ENCODE results near the gene RIMS3.
"Not testable (repeated sequence)": the region's sequence is repeated elsewhere in the genome, so short reads cannot be mapped to it uniquely, and the experiment has no call there.

The RIMS3 gene

DNA sequence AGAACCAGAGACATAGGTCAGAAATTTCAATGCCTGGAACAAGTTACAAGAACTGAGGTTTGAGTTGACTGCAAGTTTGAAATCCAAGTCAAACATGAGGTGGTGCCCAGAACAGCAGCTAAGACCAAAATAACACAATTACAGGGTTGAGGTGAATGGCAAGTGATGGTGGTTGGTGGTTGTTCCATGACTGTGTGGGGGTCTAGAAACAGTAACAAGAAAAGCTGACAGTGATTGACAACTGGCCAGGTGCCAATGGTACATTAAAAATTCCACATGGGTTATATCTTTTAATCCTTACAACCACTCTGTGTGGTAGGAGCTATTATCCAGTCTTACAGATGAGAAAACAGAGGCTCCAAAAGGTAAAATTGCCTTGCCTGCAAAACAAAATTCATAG is 32.0 kb downstream of the RIMS3 start:
- DNase-seq (ENCODE audit: low read depth in 2 of 2): no peak

DNA sequence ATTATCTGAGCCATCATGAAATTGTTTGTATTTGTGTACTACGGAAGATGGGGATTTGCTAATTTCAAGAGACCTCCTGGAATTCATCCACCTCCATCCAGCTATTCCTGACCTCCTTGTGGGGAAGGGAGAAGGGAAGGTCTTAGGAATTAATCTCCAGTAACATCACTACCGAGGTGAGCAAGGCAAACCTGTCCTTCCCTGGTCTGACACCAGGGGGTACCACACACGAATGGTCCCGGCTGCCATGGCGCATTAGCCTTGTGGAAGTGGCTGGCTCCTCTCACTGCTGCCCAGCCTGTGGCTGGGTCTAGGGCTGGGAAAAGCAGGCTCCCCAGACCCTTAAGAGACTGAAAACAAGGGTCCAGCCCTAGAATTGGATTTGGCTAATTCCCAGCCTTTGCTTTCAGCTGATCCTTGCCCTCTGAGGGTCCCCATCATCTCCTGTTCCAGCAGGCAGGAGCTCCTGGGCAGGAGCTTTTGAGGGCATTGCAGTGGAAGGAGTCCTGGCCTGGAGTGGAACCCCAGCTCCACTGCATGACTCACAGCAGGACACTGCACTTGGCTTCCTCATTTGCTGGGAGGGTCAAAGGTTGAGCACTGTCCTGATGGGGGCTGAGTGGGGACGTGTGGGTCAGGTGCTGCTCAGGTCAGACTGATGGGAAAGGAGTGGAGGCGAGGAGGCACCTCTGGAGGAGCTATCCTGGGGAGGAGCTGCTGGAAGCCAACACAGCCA is 34.8 kb downstream of the RIMS3 start:
- peak in 1 of 2 experiments; percentile 23 for DNase-seq (ENCODE audit: low read depth in 2 of 2)

- DNase-seq (ENCODE audit: low read depth in 2 of 2): not testable (repeated sequence)
These were observed 35.9 kb downstream of the RIMS3 start for GRCh38 chr1:40629546-40629945.

DNA sequence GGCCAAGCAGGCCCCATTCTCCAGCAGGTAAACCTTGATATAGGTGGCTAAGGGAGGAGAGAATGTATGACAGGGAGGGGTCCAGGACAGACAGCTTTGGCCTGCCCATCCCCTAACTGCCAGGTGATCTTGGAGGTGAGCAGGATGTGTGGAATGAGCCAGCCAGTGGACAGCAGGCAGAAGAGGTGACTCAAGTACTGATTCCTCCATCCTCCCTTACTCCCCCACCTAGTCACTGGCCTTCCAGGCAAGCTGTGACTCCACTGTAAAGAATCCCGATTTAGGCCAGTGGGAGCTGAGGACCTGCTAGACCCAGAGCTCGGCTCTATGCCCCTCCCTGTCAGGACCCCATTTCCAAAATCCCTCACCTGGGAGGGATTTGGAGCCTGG is 36.6 kb downstream of the RIMS3 start:
- DNase-seq (ENCODE audit: low read depth in 2 of 2): no peak

GRCh38 chr1:40627987-40628902 is 37.2 kb downstream of the RIMS3 start:
- DNase-seq (ENCODE audit: low read depth in 2 of 2): no peak

GRCh38 chr1:40626383-40626770 is 39.1 kb downstream of the RIMS3 start:
- DNase-seq (ENCODE audit: low read depth in 2 of 2): no peak

DNA sequence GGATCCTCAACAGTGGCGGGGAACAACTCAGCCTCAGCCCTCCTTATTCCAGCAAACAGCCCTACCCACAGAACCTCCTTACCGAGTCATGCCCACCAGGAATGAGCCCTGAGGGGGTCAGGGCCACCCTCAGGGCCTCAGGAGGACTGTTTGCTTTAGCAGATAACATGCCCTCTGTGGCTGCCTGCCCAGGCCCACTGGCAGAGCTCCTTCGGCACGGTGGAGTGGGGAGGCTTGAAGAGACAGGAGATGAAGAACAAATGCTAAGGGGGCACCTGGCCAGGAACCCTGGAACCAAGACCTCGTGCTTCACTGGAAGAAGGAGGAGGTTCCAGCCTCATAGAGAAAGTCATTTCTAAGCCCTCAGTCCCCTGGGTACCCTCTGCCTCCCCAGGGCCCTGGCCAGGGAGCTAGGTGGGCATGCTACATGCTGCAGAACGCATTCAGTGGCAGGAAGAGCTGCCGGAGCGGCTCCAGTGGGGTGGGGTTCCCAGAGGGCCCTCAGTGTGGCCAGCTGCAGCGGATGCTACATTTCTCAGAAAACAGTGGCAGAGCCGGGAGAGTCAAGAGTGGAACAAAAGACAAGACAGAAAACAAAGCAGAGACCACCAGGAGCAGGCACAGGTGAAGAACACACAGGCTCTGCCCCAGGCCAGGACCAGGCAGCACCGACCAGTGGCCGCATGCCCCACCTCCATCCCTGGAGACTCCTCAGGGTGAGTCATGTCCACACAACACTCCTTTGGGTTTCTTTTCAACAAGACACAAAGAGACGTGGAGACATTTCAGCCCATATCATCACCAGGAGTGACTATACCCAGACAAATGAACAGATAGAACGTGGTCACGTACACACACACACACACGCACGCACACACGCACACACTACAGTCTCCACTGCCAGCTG is 39.8 kb downstream of the RIMS3 start:
- DNase-seq (ENCODE audit: low read depth in 2 of 2): no peak

GRCh38 chr1:40625076-40625475 is 40.4 kb downstream of the RIMS3 start:
- DNase-seq (ENCODE audit: low read depth in 2 of 2): no peak

DNA sequence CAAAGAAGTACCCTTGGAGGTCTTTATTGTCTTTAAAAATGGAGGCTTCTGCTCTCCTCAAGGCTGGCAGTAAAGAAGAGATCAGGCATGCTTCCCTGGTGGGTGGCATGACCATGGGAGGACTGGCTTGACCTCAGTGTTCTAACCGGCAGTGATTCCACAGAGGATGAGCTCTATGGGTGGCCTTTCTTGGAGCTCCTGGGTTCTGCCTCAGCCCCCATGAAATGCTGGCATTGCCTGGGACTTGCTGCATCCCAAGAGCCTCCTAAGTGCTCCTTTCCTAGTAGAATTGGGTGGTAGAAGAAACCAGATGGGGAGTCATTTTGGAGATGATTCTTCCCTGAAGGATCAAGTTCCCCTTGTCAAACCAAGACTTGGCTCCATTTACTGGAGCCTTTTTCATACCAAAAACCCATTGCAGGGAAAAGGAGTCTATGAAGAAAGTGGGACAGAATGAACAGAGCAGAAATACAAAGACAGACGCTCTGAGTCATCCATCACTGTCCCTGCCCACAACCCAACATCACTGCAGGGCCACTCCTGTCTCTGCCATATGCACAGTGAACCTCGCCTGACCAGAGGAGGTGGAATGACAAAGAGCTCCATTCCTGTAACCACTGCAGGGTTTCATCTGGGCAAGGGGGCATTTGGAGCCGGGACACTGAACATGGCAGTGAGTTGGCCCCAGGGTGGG is 42.4 kb downstream of the RIMS3 start:
- no peak for DNase-seq (ENCODE audit: low read depth in 2 of 2)

DNA sequence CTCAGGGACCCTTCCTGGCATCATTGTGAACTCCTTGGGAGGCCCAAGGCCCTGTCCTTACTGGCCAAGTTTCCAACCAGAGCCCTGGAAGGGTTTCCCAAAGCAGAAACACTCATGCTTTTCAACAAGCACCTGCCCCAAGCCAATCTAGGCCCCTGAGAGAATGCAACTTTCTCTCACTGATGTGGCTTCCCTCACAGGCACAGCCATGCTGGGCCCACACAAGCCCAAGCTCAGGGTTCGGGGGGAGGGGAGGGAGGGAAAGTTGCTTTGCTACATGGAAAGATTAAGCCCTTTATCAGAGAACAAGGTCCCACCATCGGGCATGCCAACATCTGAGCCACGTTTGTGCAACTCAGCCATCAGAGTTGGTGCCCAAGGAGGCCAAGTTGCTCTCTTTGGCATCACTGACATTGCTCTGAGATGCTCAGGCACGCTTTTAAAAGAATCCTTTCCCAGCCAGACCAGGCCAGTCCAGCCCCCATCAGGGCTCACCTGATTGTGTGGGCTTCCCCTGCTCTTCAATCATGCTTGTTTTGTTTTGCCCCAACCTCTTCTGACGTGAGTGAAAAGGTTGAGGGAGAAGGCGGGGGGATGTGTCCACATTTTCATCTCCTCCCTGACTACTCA is 43.5 kb downstream of the RIMS3 start:
- DNase-seq (ENCODE audit: low read depth in 2 of 2): no peak

DNA sequence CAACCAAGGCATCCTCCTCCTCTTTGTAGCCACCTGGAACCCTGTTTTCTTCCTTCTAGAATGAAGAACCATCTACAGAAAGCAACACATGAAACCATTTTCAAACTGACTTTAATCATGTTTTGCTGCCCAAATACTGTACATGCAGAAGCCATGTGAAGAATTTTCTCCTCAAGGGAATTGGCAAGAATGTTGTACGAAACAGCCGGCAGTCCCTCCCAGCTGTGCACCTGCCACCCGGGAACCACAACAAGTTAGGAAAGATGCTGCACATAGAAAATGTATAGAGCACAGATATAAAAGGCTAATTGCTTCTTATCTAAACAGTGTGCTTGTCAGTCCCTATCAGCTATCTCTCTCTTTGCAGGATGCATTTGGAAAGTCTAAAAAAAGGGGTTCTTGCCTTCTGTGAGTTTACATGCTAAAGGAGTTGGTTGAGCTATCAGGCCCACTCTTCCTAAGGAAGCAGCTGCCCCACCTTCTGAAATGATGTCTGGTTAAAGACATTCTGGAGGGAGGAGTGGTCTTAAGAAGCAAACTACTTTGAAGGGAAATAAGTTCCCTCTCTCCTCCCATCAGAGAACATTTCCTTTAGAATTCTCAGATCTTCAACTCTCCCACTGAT is 44.8 kb downstream of the RIMS3 start:
- DNase-seq (ENCODE audit: low read depth in 2 of 2): no peak

DNA sequence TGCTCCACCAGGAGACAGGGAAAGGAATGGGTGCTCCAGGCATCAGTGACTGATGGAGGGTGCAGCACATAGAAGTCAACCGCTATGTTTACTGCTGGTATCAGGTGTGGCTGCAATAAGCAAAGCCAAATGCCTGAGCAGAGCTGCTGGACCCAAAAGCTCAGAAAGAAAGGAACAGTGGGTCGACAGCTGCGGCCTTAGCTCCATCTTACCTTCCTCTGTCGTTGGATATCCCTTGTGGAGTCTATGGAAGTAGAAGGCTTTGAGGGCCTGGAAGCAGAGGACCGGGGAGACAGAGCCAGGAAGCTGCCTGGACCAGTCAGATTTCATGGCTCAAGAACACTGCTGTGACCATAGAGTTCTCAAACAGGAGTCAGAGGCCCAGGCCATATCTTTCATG is 45.3 kb downstream of the RIMS3 start:
- DNase-seq (ENCODE audit: low read depth in 2 of 2): no peak

DNA sequence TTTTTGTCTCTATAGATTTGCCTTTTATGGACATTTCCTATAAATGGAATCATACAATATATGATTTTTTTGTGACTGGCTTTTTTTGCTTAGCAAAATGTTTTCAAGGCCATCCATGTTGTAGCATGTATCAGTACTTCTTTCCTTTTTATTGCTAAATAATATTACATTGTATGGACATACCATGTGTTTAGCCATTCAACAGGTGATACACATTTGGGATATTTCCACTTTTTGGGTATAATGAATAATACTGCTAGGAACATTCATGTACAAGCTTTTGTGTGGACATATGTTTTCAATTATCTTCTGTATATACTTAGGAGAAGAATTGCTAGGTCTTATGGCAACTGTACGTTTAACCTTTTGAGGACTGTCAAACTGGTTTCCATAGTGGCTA is 47.4 kb downstream of the RIMS3 start:
- DNase-seq (ENCODE audit: low read depth in 2 of 2): no peak

GRCh38 chr1:40612345-40612831 is 53.1 kb downstream of the RIMS3 start:
- DNase-seq (ENCODE audit: low read depth in 2 of 2): peak; percentile 43 to 59

DNA sequence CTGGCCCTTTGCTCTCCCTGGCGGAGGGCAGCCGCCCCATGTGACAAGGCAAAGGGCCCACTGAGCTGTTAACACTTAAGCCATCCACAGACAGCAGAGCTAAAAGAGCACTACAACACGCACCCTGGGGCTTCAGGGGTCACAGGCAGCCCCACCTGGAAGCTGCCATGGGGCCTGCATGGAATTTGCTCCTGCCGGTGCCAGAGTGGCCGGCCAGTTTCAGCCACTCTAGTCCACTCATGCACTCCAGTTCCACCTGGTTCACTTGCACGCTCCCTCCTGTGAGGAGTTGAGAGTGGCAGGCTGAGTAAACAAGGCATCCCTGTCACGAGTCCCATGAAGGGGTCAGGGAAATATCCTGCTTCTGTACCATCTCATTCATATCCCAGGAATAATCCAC is 55.3 kb downstream of the RIMS3 start:
- no peak for DNase-seq (ENCODE audit: low read depth in 2 of 2)

DNA sequence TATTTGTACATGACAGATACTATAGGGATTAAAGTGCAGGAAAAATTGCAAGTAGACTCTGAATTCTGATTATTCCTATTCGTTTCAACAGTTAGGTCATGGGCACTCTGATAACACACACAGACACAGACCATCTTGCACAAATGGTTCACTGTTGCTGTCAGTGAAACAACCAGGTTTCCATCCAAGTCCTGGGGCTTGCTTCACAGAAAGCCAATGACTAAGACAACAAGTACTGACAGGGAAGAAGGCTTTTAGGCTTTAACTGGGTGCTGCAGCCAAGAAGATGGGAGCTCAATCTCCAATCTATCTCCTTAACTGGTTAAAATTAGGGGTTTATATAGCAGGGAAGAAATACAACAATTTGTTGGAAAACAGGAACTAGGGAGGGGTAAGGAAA is 57.6 kb downstream of the RIMS3 start:
- DNase-seq (ENCODE audit: low read depth in 2 of 2): no peak

GRCh38 chr1:40606978-40607377 is 58.5 kb downstream of the RIMS3 start:
- DNase-seq (ENCODE audit: low read depth in 2 of 2): no peak

- DNase-seq (ENCODE audit: low read depth in 2 of 2): no peak
These were observed 59.3 kb downstream of the RIMS3 start for GRCh38 chr1:40606194-40606593.

GRCh38 chr1:40599926-40600325 is 65.6 kb downstream of the RIMS3 start:
- no peak for DNase-seq (ENCODE audit: low read depth in 2 of 2)

GRCh38 chr1:40595623-40596022 is 69.9 kb downstream of the RIMS3 start:
- no peak for DNase-seq (ENCODE audit: low read depth in 2 of 2)

All from stimulated activated CD4-positive, alpha-beta T cell treated with anti-CD3 and anti-CD28 coated beads, Interleukin-12 subunit alpha, Interleukin-12 subunit beta, amount 100 ng/mL, for 24 hours (primary cell).